ENCODE results near the gene S100A9.
"Not testable (repeated sequence)": the region's sequence is repeated elsewhere in the genome, so short reads cannot be mapped to it uniquely, and the experiment has no call there.

Gene S100A9

DNA sequence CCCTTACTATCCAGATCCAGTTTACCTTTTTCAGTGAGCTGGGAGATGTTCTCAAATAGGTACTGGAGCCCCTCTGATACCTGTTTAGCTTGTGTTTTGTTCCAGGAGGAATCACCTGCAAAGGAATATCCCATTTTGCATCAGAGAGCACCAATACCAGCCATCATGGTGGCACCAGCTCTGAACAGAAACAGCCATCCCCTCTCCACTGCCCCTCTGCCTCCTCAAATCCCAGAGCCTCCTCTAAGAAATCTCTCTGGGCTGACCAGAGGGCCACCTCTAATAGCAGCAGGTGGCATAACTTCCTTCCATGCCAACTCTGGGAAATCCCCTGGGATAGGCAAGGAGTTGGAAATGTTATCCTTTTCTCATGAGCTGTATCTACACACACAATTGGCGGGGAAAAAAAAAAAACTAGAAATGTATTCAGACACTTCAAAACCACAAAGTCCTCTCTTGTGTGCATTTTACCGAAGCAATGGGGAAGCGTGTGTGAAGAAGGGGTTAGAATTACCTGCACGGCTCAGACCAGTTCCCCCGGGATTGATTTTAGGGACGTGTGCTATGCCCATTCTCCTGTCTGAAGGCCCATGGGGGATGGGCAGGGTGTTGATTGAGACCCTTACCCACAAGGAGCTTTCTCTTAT lies 11.5 kb upstream of the S100A9 start:
- no peak for DNase-seq (ENCODE audit: low read depth)
- no peak overlapping the region for H3K4me3 ChIP-seq (ENCODE audit: low read depth, low read length)
- TF ChIP-seq, protein P1, sequence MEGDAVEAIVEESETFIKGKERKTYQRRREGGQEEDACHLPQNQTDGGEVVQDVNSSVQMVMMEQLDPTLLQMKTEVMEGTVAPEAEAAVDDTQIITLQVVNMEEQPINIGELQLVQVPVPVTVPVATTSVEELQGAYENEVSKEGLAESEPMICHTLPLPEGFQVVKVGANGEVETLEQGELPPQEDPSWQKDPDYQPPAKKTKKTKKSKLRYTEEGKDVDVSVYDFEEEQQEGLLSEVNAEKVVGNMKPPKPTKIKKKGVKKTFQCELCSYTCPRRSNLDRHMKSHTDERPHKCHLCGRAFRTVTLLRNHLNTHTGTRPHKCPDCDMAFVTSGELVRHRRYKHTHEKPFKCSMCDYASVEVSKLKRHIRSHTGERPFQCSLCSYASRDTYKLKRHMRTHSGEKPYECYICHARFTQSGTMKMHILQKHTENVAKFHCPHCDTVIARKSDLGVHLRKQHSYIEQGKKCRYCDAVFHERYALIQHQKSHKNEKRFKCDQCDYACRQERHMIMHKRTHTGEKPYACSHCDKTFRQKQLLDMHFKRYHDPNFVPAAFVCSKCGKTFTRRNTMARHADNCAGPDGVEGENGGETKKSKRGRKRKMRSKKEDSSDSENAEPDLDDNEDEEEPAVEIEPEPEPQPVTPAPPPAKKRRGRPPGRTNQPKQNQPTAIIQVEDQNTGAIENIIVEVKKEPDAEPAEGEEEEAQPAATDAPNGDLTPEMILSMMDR (conservative IDR thresholded peaks at IDR 0.05; ENCODE audit: low read depth, low read length): no peak

DNA sequence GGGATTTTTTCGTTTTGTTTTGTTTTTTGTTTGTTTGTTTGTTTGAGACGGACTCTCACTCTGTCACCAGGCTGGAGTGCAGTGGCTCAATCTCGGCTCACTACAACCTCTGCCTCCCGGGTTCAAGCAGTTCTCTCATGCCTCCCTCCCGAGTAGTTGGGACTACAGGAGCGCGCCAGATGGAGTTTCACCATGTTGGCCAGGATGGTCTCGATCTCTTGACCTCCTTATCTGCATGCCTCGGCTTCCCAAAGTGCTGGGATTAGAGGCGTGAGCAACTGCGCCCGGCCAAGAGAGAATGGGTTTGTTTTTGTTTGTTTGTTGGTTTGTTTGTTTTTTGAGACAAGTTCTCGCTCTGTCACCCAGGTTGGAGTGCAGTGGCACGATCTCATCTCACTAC lies 10.6 kb upstream of the S100A9 start:
- H3K4me3 ChIP-seq (ENCODE audit: low read depth, low read length); DNase-seq (ENCODE audit: low read depth): not testable (repeated sequence)

DNA sequence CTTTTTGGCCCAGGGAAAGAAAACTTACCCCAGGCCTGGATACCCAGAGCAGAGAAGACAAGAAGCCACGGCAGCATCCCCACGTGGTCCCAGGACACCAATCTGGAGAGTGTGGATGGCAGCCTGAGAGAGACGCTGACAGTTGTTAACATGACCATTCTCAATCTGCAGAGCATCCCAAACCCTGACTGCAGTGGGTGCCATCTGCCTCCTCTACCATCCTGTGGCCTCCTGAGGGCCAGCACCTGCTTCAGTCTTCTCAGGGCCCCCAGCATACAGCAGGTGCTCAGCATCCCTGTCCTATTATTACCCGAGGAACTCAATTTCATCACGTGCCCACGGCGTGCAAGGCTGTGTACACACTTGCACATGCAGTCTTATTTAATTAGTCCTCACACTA lies 9.8 kb upstream of the S100A9 start:
- TF ChIP-seq, protein P1 (conservative IDR thresholded peaks at IDR 0.05; ENCODE audit: low read depth, low read length): no peak
- DNase-seq (ENCODE audit: low read depth): no peak
- H3K4me3 ChIP-seq (ENCODE audit: low read depth, low read length): no peak overlapping the region

DNA sequence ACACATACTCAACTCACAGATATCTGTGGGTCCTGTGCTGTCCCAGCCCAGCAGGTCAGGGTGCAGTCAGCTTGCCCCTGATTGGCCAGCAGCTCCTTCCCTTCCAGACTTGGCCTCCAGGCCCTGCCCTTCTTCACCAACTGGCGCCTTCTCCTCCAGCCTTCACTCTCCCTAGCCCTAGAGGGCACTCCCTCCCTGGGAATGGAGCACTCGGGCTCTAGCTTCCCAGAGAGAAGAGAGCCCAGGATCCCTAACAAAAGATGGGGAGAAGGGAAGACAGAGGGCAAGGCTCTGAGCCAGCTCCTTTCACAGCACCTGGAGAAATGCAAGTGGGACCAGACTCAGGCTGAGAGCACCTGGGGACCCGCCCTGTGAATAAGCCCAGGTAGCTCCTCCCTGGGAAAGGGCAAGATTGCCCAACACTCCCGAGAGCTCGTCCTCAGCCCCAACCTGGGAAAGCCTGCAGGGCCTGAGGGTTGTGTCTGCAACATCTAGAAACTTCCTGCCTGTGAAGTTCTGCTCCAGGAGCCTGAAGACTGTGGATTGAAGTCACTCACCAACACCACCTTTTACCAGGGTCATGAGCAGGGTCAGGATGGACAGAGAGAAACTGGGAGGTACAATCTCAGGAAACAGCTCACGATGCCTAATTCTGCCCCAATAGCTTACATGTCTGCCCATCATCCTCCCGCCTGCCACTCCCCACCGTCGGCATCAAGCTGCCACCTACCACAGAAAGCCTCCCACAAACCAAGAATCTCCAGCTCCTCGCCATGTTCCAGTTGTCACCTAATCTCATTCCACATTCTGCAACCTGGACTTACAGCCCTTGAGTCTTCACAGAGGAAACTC lies 8.9 kb upstream of the S100A9 start, which contains the start of gene PGLYRP4:
Gene PGLYRP4, minus strand, starts transcription at position 331 of the 852 bp plus-strand sequence. CDS start 909 bp downstream, outside the sequence.
- TF ChIP-seq, protein P1 (conservative IDR thresholded peaks at IDR 0.05; ENCODE audit: low read depth, low read length): no peak
- DNase-seq (ENCODE audit: low read depth): no peak
- no peak within 1 kb of the TSS for H3K4me3 ChIP-seq (ENCODE audit: low read depth, low read length)

DNA sequence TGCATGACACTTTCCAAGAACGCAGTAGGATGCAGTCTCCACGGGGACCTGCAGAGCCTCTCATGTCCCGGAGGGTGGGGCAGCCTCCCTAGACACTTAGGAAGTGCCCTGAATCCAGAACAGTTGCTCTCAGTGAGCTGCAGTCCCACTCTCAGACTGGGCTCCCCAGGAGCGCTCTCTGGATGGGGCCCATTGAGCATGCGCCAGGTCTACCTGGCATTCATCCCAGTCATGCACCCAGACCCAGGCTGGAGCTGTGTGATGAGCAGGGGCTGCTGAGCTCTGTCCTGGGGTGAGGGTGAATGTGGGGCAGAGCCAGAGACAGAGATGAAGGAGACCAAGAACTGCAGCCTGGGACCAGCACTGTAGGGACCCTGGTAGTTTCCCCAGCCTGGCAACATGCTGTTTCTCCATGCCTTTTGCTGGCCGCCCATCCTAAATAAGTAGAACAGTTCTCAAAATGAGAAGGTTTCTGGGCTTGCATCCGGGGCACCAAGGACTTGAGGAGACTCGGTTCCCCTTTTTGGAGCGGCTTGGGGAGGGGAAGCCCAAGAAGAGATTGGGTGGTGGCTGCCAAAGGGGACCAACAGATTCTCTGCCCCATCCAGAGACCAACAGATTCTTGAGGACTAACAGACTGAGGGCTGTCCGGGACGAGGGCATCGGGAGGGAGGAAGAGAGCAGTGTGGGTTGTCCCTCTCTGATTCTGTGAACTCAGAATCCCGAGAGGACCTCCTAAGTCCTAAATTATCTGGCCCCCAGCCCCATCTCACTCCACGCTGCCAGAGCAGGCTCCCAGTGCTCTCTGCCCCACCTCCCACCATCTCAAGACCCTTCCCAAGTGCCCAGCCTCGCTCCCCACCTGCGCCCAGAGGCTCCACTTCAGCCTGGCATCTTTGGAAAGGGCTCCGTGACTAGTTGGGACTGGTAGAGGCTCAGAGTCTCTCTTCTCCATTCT lies 8.0 kb upstream of the S100A9 start:
- TF ChIP-seq, protein P1 (conservative IDR thresholded peaks at IDR 0.05; ENCODE audit: low read depth, low read length): no peak
- no peak for DNase-seq (ENCODE audit: low read depth)
- H3K4me3 ChIP-seq (ENCODE audit: low read depth, low read length): no peak overlapping the region

DNA sequence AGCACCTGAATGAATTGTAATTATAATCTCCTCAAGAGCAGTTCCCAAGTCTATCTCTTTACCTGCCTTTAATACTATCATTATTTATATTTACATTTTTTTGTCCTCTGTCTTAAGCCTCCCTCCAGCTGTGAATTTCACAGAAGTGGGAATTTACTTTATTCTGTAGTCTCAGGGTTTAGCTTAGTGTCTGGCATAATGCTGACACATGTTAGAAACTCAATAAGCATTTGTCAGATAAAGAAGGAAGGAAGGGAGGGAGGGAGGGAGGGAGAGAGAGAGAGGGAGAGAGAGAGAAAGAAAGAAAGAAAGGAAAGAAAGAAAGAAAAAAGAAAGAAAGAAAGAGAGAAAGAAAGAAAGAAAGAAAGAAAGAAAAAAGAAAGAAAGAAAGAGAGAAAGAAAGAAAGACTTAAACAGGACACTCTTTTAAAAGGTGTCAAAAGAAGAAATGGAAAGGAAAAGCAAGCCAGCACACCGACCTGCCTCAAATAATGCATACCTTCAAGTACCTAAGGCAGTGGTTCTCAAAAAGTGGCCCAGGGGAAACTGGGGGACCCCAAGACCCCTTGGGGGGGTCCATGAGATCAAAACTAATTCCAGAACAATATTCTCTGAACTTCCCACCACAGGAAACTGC lies 7.2 kb upstream of the S100A9 start:
- DNase-seq (ENCODE audit: low read depth): no peak
- no peak overlapping the region for H3K4me3 ChIP-seq (ENCODE audit: low read depth, low read length)
- TF ChIP-seq, protein P1 (conservative IDR thresholded peaks at IDR 0.05; ENCODE audit: low read depth, low read length): no peak

All from choroid plexus epithelial cell (primary cell).